NCI-H82 (cell line): ENCODE measurements around the gene MEIS2.
"Not testable (repeated sequence)": the region's sequence is repeated elsewhere in the genome, so short reads cannot be mapped to it uniquely, and the experiment has no call there.

Experiments used
- DNase-seq: peaks from one replicate; lab custom pipeline; 2025; lab: John Stamatoyannopoulos, UW

MEIS2 gene

DNA sequence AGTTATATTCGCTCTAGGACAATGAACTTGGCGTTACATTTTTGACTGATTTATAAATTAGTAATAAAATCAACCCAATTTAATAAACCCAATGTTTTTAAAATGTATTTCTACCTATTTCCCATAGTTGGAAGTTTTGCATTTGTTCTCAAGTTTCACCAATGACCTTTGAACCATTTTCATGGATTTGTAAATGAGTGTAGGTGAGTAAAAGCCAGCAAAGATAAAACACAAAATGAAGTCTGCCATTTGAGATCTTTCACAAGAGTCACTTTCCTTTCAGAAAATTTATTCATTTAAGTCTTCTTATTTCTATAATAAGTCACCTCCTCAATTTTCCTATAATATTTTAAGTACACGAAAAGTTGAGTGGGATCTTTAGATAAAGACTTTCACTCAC, 92.1 kb downstream of the MEIS2 start:
- no peak for DNase-seq

DNA sequence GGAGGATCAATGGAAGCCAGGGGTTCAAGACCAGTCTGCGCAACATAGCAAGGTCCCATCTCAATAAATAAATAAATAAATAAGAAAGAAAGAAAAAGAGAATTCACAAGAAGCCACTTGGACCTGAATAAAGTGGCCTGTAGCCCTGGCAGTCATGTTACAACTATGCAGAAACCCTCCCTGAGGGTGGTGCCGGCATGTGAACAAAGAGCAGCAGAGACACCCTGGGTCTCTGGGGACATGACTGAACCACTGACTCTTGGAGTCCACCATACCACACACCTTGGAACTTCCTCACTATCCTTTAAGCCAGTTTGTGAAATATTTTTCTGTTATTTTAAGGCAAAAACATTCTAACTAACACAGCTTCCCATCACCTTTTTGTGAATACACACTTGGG, 93.0 kb downstream of the MEIS2 start:
- DNase-seq = no peak

DNA sequence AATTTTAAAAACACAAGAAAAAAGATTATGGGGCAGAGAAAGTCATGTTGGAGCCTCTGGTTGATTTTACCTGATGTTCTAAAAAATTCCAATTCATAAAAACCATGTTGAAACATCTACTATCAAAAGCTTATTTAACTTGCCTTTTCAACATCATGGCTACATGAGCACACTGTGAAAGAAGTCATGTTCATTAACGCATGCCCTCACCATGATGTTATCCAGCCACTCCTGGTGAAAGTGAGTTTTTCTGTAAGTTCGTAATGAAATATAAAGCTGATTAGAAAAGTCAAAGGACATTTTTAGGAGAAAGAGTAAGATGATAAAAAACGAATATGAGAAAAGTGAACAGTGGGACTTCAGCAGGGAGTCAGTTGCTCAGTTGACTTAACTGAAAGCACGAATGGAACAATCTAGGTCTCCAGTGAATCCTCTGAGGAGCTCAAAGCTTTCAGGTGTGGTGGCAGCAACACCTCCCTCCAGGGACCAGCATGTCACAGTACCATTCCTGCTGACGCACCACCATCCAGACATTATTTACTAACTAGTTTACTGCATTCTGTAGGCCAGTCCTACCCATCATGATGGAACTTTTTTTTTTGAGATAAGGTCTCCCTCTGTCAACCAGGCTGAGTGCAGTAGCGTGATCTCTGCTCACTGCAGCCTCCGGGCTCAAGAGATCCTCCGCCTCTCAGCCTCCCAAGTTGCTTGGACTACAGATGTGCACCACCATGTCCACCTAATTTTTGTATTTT, 95.2 kb downstream of the MEIS2 start:
- DNase-seq = no peak

GRCh38 chr15:37004373-37004869, 95.9 kb downstream of the MEIS2 start:
- no peak for DNase-seq

DNA sequence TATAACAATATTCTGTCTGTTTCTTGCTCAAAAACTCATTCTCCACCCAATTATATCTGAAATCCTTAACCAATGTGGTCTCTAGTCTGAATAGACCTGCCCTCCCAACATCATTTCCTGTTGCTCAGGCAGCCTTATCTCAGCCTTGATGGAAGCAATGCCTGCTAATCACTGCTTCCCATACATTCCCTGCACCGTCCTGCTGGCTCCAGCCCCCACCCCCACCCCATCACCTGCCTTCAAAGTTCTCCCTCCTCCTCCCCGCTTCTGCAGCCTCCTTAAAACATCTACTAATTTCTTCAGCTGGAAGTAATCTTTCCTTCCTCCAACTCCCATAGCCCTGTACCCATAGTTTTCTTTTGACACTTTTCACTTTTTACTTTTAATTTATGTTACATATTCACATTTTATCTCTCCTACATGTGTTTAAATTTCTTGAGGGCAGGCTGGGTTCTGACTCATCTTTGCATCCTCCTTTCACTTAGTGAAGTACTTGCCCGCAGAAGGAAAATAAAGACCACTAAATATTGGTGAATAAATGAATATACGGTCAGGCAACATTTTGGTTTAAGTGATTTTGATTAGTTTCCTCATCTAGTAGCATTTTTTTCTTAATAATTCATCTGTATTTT, 98.2 kb downstream of the MEIS2 start:
- DNase-seq = no peak

DNA sequence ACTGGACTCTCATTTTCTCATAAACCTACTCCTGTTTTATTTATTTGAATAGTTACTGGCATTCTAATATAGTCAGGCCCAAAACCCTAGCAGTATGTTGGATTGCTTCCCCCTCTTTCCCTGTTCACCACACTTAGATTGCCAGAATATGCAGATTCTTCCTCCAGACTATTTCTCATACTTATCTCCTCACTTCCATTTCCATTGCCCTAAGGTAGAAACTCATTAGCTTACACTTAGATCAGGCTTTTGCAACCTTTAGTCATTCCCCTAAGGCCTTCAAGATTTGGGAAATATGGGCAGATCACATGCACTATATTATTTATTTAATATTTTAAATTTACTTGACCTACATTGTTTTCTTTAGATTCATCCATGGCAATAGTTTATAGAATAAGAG, 98.9 kb downstream of the MEIS2 start:
- no peak for DNase-seq

DNA sequence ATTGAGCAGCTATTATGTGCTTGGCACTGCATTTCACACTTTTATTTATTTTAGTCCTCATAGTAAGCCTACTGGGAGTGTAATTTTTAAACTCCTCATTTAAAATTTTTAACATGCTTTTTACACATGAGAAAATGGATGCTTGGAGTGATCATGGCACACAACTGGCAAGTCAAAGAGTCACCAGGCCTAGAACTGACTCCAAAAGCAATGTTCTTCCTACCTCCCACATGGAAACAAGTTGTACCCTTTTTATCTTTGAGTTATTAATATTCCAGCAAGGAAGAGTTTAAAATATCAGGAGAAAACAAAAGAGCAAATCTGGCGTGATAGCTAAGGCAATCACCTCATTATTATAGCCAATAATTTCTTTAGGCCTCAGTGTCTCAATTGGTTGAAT, 100.6 kb downstream of the MEIS2 start:
- DNase-seq = no peak

GRCh38 chr15:36996538-36997181, 103.7 kb downstream of the MEIS2 start:
- no peak for DNase-seq

DNA sequence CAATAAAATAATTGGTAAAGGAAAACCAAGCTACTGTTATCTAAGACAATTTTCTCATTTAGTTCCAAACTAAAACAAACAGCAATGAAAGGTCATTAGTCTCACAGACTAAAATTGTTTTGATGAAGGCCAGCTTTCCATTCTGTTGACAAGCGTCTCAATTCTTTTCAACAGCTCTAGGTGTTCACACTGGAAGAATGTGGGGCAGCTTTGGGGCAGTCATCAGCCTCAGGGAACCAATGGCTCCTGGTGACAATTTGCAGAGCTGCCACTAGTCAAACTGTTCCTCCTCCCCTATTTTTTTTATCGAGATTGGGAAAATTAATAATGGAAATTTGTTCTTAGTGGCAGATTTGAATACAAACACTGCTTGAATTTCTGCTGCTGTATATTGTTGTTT, 104.2 kb downstream of the MEIS2 start:
- no peak for DNase-seq

- no peak for DNase-seq
These were observed 105.6 kb downstream of the MEIS2 start for GRCh38 chr15:36994790-36995189.

GRCh38 chr15:36992454-36992853, 107.9 kb downstream of the MEIS2 start:
- no peak for DNase-seq

DNA sequence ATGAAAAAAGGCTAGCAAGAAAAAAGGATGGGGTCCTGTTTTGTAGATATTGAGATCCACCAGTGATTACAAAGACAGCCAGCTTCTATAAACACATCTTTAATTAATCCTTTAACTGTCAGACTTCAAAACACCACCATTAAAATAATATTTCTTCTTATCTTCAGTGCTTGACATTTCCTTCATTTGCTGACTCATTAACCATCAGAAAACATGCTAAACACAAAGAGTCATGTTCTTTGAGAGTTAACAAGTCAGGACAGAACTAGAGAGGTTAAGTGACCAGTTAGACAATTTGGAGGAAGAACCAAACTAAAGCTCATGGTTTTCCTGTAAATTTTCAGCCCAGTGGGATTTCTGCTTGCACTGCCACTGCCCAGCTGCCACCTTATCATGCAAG, 111.4 kb downstream of the MEIS2 start:
- no peak for DNase-seq

GRCh38 chr15:36982430-36982829, 117.9 kb downstream of the MEIS2 start:
- DNase-seq = no peak

DNA sequence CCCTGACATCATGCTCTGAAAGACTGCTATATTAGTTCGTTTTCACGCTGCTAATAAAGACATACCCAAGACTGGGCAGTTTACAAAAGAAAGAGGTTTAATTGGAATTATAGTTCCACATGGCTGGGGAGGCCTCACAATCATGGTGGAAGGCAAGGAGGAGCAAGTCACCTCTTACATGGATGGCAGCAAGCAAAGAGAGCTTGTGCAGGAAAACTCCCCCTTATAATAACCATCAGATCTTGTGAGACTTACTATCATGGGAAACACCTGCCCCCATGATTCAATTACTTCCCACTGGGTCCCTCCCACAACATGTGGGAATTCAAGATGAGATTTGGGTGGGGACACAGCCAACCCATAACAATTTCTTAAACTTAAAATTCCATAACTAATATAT, 120.1 kb downstream of the MEIS2 start:
- DNase-seq = not testable (repeated sequence)

DNA sequence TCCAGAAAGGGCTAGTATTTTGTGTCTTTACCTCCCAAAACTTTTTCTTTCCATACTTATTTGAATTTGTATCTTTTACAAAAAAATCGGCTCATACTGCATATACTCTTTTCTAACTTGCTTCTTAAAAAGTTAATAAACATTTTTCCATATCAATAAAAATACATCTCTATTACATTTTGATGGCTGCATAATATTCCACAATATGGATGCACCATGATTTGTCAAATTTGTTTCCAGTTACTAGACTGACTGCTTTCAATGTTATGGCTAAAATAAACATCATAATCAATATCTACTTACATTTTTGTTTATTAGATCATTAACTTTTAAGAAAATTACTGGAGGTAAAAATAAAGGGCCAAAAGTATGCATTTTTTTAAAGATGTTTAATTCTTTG, 121.7 kb downstream of the MEIS2 start:
- DNase-seq = no peak

DNA sequence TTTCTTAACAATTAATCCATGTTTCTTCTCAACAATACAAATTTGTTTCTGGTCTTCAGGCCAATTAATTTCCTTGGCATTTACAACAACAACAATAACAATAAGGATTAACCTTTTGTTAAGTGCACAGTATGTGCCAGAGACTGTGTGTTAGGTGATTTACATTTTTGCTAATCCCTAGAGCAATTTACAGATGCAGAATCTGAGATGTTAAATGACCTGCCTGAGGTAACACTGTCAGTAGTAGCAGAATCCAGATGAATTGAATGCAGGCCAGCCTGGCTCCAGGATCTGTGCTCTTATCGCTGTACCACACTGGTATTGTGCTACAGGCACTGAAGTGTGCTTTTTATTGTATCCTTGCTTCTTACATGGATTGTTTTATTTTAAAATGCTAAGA, 122.2 kb downstream of the MEIS2 start:
- DNase-seq = peak; percentile 6

DNA sequence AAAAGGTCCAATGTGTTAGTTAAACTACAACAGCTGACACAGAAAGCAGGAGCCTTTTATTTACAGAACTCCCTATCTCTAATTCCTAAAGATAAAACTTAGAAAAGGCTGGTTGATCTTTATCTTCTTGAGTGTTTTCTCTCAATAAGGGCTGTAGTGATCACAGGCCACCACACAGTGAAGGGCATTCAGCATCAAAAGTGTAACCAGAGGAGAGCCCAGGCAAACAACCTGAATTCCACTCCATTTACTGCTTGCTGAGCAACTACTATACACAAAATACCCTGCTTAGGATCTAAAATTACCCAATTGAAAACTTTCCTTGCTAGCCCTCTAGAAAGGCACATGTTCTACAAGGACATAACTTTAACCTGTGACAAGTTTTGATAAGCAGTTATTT, 122.7 kb downstream of the MEIS2 start:
- DNase-seq = no peak

- DNase-seq = no peak
These were observed 127.6 kb downstream of the MEIS2 start for GRCh38 chr15:36972704-36973103.

DNA sequence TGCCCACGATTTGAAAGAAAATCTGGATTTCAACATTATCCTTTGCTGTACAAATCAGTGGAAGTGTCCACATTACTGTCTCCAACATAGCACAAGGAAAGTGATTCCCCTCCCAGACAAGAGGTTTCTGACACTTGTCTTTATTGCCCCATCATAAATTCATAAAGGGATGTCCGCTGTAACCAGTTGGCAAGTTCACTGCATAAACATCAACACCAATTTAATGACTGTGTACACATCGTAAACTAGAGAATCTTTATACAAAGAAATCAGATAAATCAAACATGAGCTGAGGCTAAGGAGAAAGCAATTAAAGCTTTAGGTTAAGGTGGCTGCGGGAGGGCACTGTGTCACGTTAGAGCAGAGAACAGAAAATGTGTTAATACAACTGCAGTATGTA, 129.8 kb downstream of the MEIS2 start:
- DNase-seq = no peak

GRCh38 chr15:36967929-36968328, 132.4 kb downstream of the MEIS2 start:
- no peak for DNase-seq

DNA sequence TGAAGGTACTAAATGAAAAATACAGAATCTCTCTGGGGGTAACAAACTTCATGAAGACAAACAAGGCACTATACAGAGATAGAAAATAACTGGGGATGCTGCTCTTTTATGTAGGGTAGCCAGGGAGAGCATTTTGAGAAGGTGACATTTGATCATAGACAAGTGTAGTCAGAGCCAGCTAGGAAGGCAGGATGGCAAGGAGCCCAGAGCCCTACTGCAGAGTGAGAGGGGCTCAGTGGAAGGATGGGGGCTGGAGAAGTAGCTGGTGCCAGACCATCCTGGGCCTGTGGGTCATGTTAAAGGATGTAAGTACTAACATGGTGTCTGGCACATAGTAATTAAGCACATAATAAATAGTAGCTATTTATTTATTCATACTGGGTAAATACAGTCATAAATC, 133.6 kb downstream of the MEIS2 start:
- DNase-seq = no peak

GRCh38 chr15:36965570-36966342, 134.6 kb downstream of the MEIS2 start:
- DNase-seq = no peak
